HCT116 (cell line): ENCODE results near the gene NCMAP. TPM values are rescaled to one million over a fixed set of nuclear protein-coding genes. Genes with fewer than 3 reads are reported as not detected.

Experiments used
- ATAC-seq: fragments of 200-7000 bp; cut with Tn5 transposase; 2 replicates; pipeline ENCODE4 v1.9.1; 2020; ENCODE audit warnings: mild to moderate bottlenecking, moderate library complexity
- BruUV-seq: library from RNA; stranded (reverse); fragments of 400-500 nt; replicated peaks from 2 replicates; lab custom pipeline; 2021; lab: Mats Ljungman, UMichigan
- CTCF ChIA-PET: fragments of 300-600 bp; sonication (Branson Sonifier 250); formaldehyde crosslinking; loops from one replicate; lab custom pipeline; 2021; ENCODE audit warnings: antibody characterized with exemption; lab: Charles Lee
- POLR2A ChIA-PET: fragments of 300-600, 350-600 bp; sonication (Branson Sonifier 250); formaldehyde crosslinking; loops from one replicate; lab custom pipeline; 2021; ENCODE audit warnings: antibody characterized with exemption; lab: Charles Lee
- RAD21 ChIA-PET, 2 experiments: fragments of 300-600 bp; sonication (Branson Sonifier 250); formaldehyde crosslinking; loops; one replicate each; lab custom pipeline; 2023; ENCODE audit warnings: low total read pairs in 2 of 2; ENCODE audit not compliant: uncharacterized antibody in 2 of 2, unreplicated experiment in 2 of 2, low non-redundant PET in 1 of 2; lab: Charles Lee
- DNase-seq: peaks from one replicate; pipeline ENCODE4 v3.0.0-alpha.2; 2010; ENCODE audit warnings: low read depth, low spot score
- H2AFZ ChIP-seq: fragments of 200-600 bp; shearing (Covaris generic), sonication (generic); 2 replicates; pipeline ENCODE4 v1.6.1; 2017; ENCODE audit warnings: low read depth, mixed run types, mixed read lengths, antibody characterized with exemption, low read length; ENCODE audit not compliant: poor library complexity, severe bottlenecking
- H3K27ac ChIP-seq: 2 replicates; pipeline ENCODE4 v1.5.1; 2012; ENCODE audit warnings: low read depth, low read length
- H3K27me3 ChIP-seq: fragments of 200-600 bp; sonication (generic); 2 replicates; pipeline ENCODE4 v1.6.1; 2016; ENCODE audit warnings: mixed run types, low read length, mixed read lengths; ENCODE audit not compliant: insufficient read depth
- H3K36me3 ChIP-seq, 2 experiments: fragments of 200-500 bp in 1 of 2; fragments of 200-600 bp in 1 of 2; sonication (Bioruptor generic) in 1 of 2; sonication (generic) in 1 of 2; 2 replicates each; pipeline versions ENCODE4 v1.5.1 to v1.6.1; 2014 to 2016; ENCODE audit warnings: low read length in 2 of 2, inconsistent platforms in 1 of 2, mixed read lengths in 1 of 2, mixed run types in 1 of 2; ENCODE audit not compliant: insufficient read depth in 2 of 2, control insufficient read depth in 1 of 2
- H3K4me1 ChIP-seq, 2 experiments: fragments of 200-600 bp in 1 of 2; sonication (generic) in 1 of 2; 2 replicates each; pipeline versions ENCODE4 v1.5.1 to v1.6.1; 2012 to 2017; ENCODE audit warnings: low read length in 2 of 2, inconsistent platforms in 1 of 2, mild to moderate bottlenecking in 1 of 2, mixed read lengths in 1 of 2, mixed run types in 1 of 2, moderate library complexity in 1 of 2; ENCODE audit not compliant: insufficient read depth in 2 of 2, control insufficient read depth in 1 of 2
- H3K4me2 ChIP-seq: fragments of 200-600 bp; sonication (generic); 2 replicates; pipeline ENCODE4 v1.6.1; 2017; ENCODE audit warnings: mixed run types, low read length, mixed read lengths
- H3K4me3 ChIP-seq, 2 experiments: fragments of 200-600 bp in 1 of 2; sonication (generic) in 1 of 2; replicated peaks in 1 of 2; 2 replicates each; pipeline ENCODE4 v1.5.1; 2011 to 2016; ENCODE audit warnings: low read length in 2 of 2, control low read depth in 1 of 2, low read depth in 1 of 2, mild to moderate bottlenecking in 1 of 2, mixed read lengths in 1 of 2, mixed run types in 1 of 2
- H3K79me2 ChIP-seq: fragments of 200-600 bp; sonication (generic); 2 replicates; pipeline ENCODE4 v1.6.1; 2017; ENCODE audit warnings: mild to moderate bottlenecking, mixed run types, low read length, moderate library complexity, mixed read lengths; ENCODE audit not compliant: insufficient read depth
- H3K9ac ChIP-seq: fragments of 200-600 bp; sonication (generic); 2 replicates; pipeline ENCODE4 v1.6.1; 2016; ENCODE audit warnings: low read length, mixed read lengths
- H3K9me2 ChIP-seq: fragments of 200-600 bp; sonication (generic), shearing (Covaris generic); 2 replicates; pipeline ENCODE4 v1.6.1; 2017; ENCODE audit warnings: mixed run types, mild to moderate bottlenecking, moderate library complexity; ENCODE audit not compliant: insufficient read depth
- H3K9me3 ChIP-seq, 2 experiments: fragments of 200-500 bp in 1 of 2; fragments of 200-600 bp in 1 of 2; sonication (Bioruptor generic) in 1 of 2; sonication (generic) in 1 of 2; 2 replicates each; pipeline ENCODE4 v1.6.1; 2014 to 2017; ENCODE audit warnings: low read length in 2 of 2, mixed read lengths in 2 of 2, inconsistent platforms in 1 of 2, low read depth in 1 of 2, mild to moderate bottlenecking in 1 of 2, mixed run types in 1 of 2, moderate library complexity in 1 of 2; ENCODE audit not compliant: control insufficient read depth in 1 of 2, insufficient read depth in 1 of 2
- H4K20me1 ChIP-seq: fragments of 200-600 bp; sonication (generic), shearing (Covaris generic); 2 replicates; pipeline ENCODE4 v1.6.1; 2017; ENCODE audit warnings: mixed run types, mild to moderate bottlenecking, moderate library complexity; ENCODE audit not compliant: insufficient read depth
- CEBPB ChIP-seq: IDR thresholded peaks from 2 replicates; pipeline ENCODE4 v1.6.1; 2012; ENCODE audit warnings: low read depth
- EGR1 ChIP-seq: IDR thresholded peaks from 2 replicates; pipeline ENCODE4 v1.6.1; 2012; ENCODE audit warnings: low read depth
- ELF1 ChIP-seq: IDR thresholded peaks from 2 replicates; pipeline ENCODE4 v1.6.1; 2012; ENCODE audit warnings: low read depth, borderline replicate concordance
- EZH2 ChIP-seq: fragments of 200-600 bp; sonication (generic); IDR thresholded peaks from 2 replicates; pipeline ENCODE4 v1.6.1; 2017; ENCODE audit warnings: antibody characterized with exemption, mixed run types
- EZH2phosphoT487 ChIP-seq: fragments of 200-600 bp; IDR thresholded peaks from 2 replicates; pipeline ENCODE4 v1.6.1; 2018; ENCODE audit warnings: antibody characterized with exemption, borderline replicate concordance
- FOSL1 ChIP-seq: IDR thresholded peaks from 2 replicates; pipeline ENCODE4 v1.6.1; 2012; ENCODE audit warnings: low read depth
- JUND ChIP-seq: IDR thresholded peaks from 2 replicates; pipeline ENCODE4 v1.6.1; 2012
- MAX ChIP-seq: IDR thresholded peaks from 2 replicates; pipeline ENCODE4 v1.6.1; 2012
- POLR2A ChIP-seq: IDR thresholded peaks from 2 replicates; pipeline ENCODE4 v1.7.0; 2011; ENCODE audit warnings: borderline replicate concordance; ENCODE audit not compliant: insufficient read depth, insufficient read length; ENCODE audit errors: extremely low read depth
- POLR2AphosphoS5 ChIP-seq: IDR thresholded peaks from 2 replicates; pipeline ENCODE4 v1.6.1; 2011; ENCODE audit warnings: mild to moderate bottlenecking, low read depth, low read length, moderate library complexity
- SIN3A ChIP-seq: IDR thresholded peaks from 2 replicates; pipeline ENCODE4 v1.6.1; 2012; ENCODE audit warnings: low read depth
- SP1 ChIP-seq: IDR thresholded peaks from 2 replicates; pipeline ENCODE4 v1.6.1; 2012; ENCODE audit warnings: low read depth
- YY1 ChIP-seq: IDR thresholded peaks from 2 replicates; pipeline ENCODE4 v1.6.1; 2011; ENCODE audit warnings: low read length, low read depth, moderate library complexity, mild to moderate bottlenecking; ENCODE audit not compliant: insufficient replicate concordance; ENCODE audit errors: extremely low read depth
- ZBTB33 ChIP-seq: IDR thresholded peaks from 2 replicates; pipeline ENCODE4 v1.6.1; 2011; ENCODE audit warnings: mild to moderate bottlenecking, low read length, moderate library complexity; ENCODE audit not compliant: insufficient replicate concordance; ENCODE audit errors: extremely low read depth
- ZFX ChIP-seq: fragments of 450-650 bp; IDR thresholded peaks from 2 replicates; pipeline ENCODE4 v1.6.1; 2017
- ZNF274 ChIP-seq: fragments of 200-500 bp; sonication (Bioruptor generic); IDR thresholded peaks from 2 replicates; pipeline ENCODE4 v1.6.1; 2014; ENCODE audit warnings: mild to moderate bottlenecking, low read depth, low read length, inconsistent platforms
- intact Hi-C: fragments of 100-400 bp; cut with micrococcal nuclease; formaldehyde crosslinking; loops from 2 replicates; pipeline ENCODE4 v1.10.0; 2022
- total RNA-seq: library from RNA; stranded (reverse); gene quantifications from one replicate; pipeline ENCODE4 v1.2.1, GENCODE V29; 2021; ENCODE audit not compliant: unreplicated experiment
- TF ChIP-seq, protein P1 (sequence below): IDR thresholded peaks from 2 replicates; pipeline ENCODE4 v1.6.1; 2012
- TF ChIP-seq, protein P2 (sequence below), 3 experiments: fragments of 200-600 bp in 1 of 3; sonication (generic) in 1 of 3; IDR thresholded peaks in 2 of 3; conservative IDR thresholded peaks in 1 of 3; 2 replicates each; pipeline ENCODE4 v1.5.1; 2012 to 2017; ENCODE audit warnings: low read depth in 2 of 3, low read length in 2 of 3, antibody characterized with exemption in 1 of 3, borderline replicate concordance in 1 of 3, control low read depth in 1 of 3, mild to moderate bottlenecking in 1 of 3, mixed read lengths in 1 of 3, mixed run types in 1 of 3, moderate library complexity in 1 of 3; ENCODE audit not compliant: insufficient read depth in 1 of 3

The NCMAP gene
- total RNA-seq, 1 experiment from 2014 or later, result 0.84 TPM

DNA sequence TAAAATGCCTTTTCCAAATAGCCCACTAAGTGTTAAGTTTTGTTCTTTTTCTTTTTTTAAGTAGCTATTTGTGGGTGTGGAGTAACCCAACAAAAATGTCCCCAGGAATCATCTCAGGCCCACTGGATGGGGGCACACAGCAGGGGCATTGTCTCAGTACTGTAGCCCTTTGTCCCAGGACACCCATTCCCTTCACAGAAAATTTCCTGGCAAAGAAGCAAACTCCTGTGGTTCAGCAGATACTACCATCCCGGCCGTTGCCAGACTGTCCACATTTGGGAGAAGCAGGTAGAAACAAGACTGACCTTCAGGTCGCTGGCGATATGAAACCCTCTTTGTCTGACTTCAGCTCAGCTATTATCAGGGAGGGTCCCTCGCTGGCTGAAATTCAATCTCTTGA, 63.5 kb downstream of the NCMAP start:
- ATAC-seq (no peak), DNase-seq (no peak)
- Histone ChIP-seq H2AFZ (no peak overlapping the region), H3K4me3 (no peak overlapping the region), H3K9ac (no peak overlapping the region), H3K4me2 (no peak overlapping the region), H4K20me1 (no peaks in the 10 kb centered on the region), H3K27me3 (no peaks in the 10 kb centered on the region), H3K36me3 (no peaks in the 10 kb centered on the region), H3K79me2 (no peaks in the 10 kb centered on the region), H3K27ac (no peak overlapping the region), H3K9me3 (no peaks in the 10 kb centered on the region), H3K9me2 (no peaks in the 10 kb centered on the region), H3K4me1 (no peaks in the 10 kb centered on the region)
- intact Hi-C loops, result no loop called here
- TF ChIP-seq FOSL1 (no peak), ELF1 (no peak), SIN3A (no peak), ZFX (no peak), MAX (no peak), CEBPB (no peak), EGR1 (no peak), JUND (no peak), YY1 (no peak), SP1 (no peak), ZNF274 (no peak), EZH2phosphoT487 (no peak), EZH2 (no peak), POLR2A (no peak), ZBTB33 (no peak), POLR2AphosphoS5 (no peak)
- TF ChIP-seq, protein P1, sequence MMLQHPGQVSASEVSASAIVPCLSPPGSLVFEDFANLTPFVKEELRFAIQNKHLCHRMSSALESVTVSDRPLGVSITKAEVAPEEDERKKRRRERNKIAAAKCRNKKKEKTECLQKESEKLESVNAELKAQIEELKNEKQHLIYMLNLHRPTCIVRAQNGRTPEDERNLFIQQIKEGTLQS, result no peak
- TF ChIP-seq, protein P2, sequence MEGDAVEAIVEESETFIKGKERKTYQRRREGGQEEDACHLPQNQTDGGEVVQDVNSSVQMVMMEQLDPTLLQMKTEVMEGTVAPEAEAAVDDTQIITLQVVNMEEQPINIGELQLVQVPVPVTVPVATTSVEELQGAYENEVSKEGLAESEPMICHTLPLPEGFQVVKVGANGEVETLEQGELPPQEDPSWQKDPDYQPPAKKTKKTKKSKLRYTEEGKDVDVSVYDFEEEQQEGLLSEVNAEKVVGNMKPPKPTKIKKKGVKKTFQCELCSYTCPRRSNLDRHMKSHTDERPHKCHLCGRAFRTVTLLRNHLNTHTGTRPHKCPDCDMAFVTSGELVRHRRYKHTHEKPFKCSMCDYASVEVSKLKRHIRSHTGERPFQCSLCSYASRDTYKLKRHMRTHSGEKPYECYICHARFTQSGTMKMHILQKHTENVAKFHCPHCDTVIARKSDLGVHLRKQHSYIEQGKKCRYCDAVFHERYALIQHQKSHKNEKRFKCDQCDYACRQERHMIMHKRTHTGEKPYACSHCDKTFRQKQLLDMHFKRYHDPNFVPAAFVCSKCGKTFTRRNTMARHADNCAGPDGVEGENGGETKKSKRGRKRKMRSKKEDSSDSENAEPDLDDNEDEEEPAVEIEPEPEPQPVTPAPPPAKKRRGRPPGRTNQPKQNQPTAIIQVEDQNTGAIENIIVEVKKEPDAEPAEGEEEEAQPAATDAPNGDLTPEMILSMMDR (IDR thresholded peaks at IDR 0.05 in 2 of 3, conservative IDR thresholded peaks at IDR 0.05 in 1 of 3; ENCODE audit: borderline replicate concordance in 1 of 3, insufficient read depth in 1 of 3, low read depth in 2 of 3, low read length in 2 of 3), result no peak
- POLR2A ChIA-PET, result no interaction called here
- no TSS peak for BruUV-seq
- CTCF ChIA-PET, result no interaction called here
- RAD21 ChIA-PET, result no interaction called here
